Measurements from ENCODE around the gene COBL. TPM values are rescaled to one million over a fixed set of nuclear protein-coding genes. Genes with fewer than 3 reads are reported as not detected.

Gene COBL
- total RNA-seq, 1 experiment from 2014 or later, result 49.9 TPM

DNA sequence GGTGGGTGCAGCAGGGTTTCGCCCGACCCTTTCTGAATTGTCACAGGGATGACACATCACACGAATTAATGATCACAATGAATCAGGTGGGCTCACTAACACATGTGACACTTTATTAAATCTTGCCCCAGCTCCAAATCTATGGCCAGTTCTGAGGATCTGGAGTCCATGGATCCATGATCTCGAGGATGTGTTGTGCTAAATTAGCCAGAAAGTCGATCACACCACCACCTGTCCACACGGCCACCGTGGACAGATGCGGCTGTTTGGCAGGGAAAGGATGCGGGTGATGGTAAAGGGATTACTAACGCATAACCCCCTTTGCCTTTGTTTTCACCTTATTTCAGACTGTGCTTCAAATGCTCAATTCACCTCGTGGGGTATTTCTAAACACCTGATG lies 96.4 kb downstream of the COBL start:
- no peak overlapping the region for H3K4me3 Mint-ChIP-seq (ENCODE audit: low read depth, unreplicated experiment)
- DNase-seq, result no peak
- BruUV-seq (replicated peaks), result no TSS peak
- no peaks in the 10 kb centered on the region for H3K27me3 Mint-ChIP-seq (ENCODE audit: unreplicated experiment)
- no peaks in the 10 kb centered on the region for H3K4me1 Mint-ChIP-seq (ENCODE audit: low read depth, unreplicated experiment)
- no peak for TF ChIP-seq CTCF (IDR thresholded peaks at IDR 0.05; ENCODE audit: unreplicated experiment)
- no peaks in the 10 kb centered on the region for H3K9me3 Mint-ChIP-seq (ENCODE audit: low read depth, unreplicated experiment)
- intact Hi-C loops (cut with micrococcal nuclease; ENCODE audit: unreplicated experiment), result no loop called here
- no peaks in the 10 kb centered on the region for H3K36me3 Mint-ChIP-seq (ENCODE audit: insufficient read depth, unreplicated experiment)
- no peak overlapping the region for H3K27ac Mint-ChIP-seq (ENCODE audit: unreplicated experiment)
- CTCF ChIA-PET, result no interaction called here

DNA sequence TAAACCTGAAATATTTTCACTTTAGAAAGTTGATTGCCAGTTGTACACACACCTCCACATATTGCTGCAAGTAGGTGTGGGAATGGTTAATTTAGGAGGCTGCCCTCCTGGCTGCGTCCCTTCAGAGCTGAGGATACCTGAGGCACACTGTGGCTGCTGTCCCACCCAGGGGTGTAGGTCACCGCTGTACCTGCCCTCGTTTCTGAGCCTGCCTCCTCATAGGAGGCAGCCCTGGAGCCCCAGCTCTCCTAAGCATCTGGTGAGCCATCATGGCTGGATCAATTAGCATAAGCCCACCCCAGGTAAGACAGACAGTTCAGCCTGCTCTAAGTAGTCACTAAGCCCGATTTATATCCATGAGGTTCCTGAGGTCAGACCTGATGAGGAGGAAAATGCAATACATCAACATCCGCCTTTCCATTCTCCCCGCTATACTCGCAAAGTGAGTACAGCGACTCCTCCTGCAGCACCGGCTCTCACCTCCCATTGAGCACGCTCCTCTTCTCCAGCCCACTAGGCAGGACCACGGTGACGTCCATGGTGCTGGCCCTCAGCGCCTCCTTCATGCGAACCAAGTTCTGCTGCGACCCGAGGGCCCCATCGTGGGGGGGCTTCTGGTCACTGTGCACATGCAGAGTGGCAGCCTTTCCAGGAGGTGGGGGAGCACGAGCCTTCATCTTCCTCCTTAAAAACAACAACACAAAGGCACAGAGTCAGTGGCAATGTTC lies 97.2 kb downstream of the COBL start:
- intact Hi-C loops (cut with micrococcal nuclease; ENCODE audit: unreplicated experiment), result no loop called here
- CTCF ChIA-PET, result no interaction called here
- no peak for TF ChIP-seq CTCF (IDR thresholded peaks at IDR 0.05; ENCODE audit: unreplicated experiment)
- DNase-seq, result no peak
- Mint-ChIP-seq H3K4me1 (ENCODE audit: low read depth, unreplicated experiment) (no peaks in the 10 kb centered on the region), H3K27me3 (ENCODE audit: unreplicated experiment) (no peaks in the 10 kb centered on the region), H3K36me3 (ENCODE audit: insufficient read depth, unreplicated experiment) (no peaks in the 10 kb centered on the region), H3K9me3 (ENCODE audit: low read depth, unreplicated experiment) (no peaks in the 10 kb centered on the region), H3K27ac (ENCODE audit: unreplicated experiment) (no peak overlapping the region), H3K4me3 (ENCODE audit: low read depth, unreplicated experiment) (no peak overlapping the region)
- no TSS peak for BruUV-seq (replicated peaks)

GRCh38 chr7:51217804-51218203 lies 98.8 kb downstream of the COBL start:
- Mint-ChIP-seq H3K9me3 (ENCODE audit: low read depth, unreplicated experiment) (no peaks in the 10 kb centered on the region), H3K27me3 (ENCODE audit: unreplicated experiment) (no peaks in the 10 kb centered on the region), H3K4me3 (ENCODE audit: low read depth, unreplicated experiment) (no peak overlapping the region), H3K27ac (ENCODE audit: unreplicated experiment) (no peak overlapping the region), H3K4me1 (ENCODE audit: low read depth, unreplicated experiment) (no peaks in the 10 kb centered on the region), H3K36me3 (ENCODE audit: insufficient read depth, unreplicated experiment) (no peaks in the 10 kb centered on the region)
- no peak for TF ChIP-seq CTCF (IDR thresholded peaks at IDR 0.05; ENCODE audit: unreplicated experiment)
- DNase-seq, result no peak
- intact Hi-C loops (cut with micrococcal nuclease; ENCODE audit: unreplicated experiment), result no loop called here
- CTCF ChIA-PET, result no interaction called here
- no TSS peak for BruUV-seq (replicated peaks)

- Mint-ChIP-seq H3K27ac (ENCODE audit: unreplicated experiment) (no peak overlapping the region), H3K4me3 (ENCODE audit: low read depth, unreplicated experiment) (no peak overlapping the region), H3K4me1 (ENCODE audit: low read depth, unreplicated experiment) (peaks cover 15% of the 10 kb centered on the region), H3K36me3 (ENCODE audit: insufficient read depth, unreplicated experiment) (no peaks in the 10 kb centered on the region), H3K27me3 (ENCODE audit: unreplicated experiment) (no peaks in the 10 kb centered on the region), H3K9me3 (ENCODE audit: low read depth, unreplicated experiment) (no peaks in the 10 kb centered on the region)
- TF ChIP-seq CTCF (IDR thresholded peaks at IDR 0.05; ENCODE audit: unreplicated experiment), result no peak
- CTCF ChIA-PET, result interaction anchor here (0.6 kb wide), 1 partner anchor 108 kb away, joined by 3 read pairs; no protein-coding TSS in a partner anchor
- intact Hi-C loops (cut with micrococcal nuclease; ENCODE audit: unreplicated experiment), result no loop called here
- BruUV-seq (replicated peaks), result no TSS peak
- no peak for DNase-seq
These were observed 102.5 kb downstream of the COBL start for GRCh38 chr7:51214098-51214497.

All from Calu3 (cell line).